Embryonic facial prominence (tissue), 1 donor: ENCODE data around the gene ZNF169.
"Not testable (repeated sequence)": the region's sequence is repeated elsewhere in the genome, so short reads cannot be mapped to it uniquely, and the experiment has no call there.

Source experiments
- DNase-seq: peaks from one replicate; pipeline ENCODE4 v3.0.0-alpha.2; 2016; ENCODE audit errors: extremely low spot score

Gene ZNF169

GRCh38 chr9:94286116-94286515 lies 27.0 kb downstream of the ZNF169 start:
- no peak for DNase-seq

- no peak for DNase-seq
These were observed 28.9 kb downstream of the ZNF169 start for GRCh38 chr9:94287877-94288513.

GRCh38 chr9:94289691-94290090 lies 30.6 kb downstream of the ZNF169 start:
- no peak for DNase-seq

GRCh38 chr9:94298949-94299599 lies 40.0 kb downstream of the ZNF169 start:
- no peak for DNase-seq

- DNase-seq, result no peak
These were observed 41.6 kb downstream of the ZNF169 start for GRCh38 chr9:94300470-94301301.

GRCh38 chr9:94301583-94301982 lies 42.5 kb downstream of the ZNF169 start:
- no peak for DNase-seq

GRCh38 chr9:94302426-94302825 lies 43.3 kb downstream of the ZNF169 start:
- no peak for DNase-seq

- DNase-seq, result no peak
These were observed 44.2 kb downstream of the ZNF169 start for GRCh38 chr9:94303321-94303720.

GRCh38 chr9:94315034-94315984 lies 56.2 kb downstream of the ZNF169 start:
- not testable (repeated sequence) for DNase-seq

GRCh38 chr9:94316236-94316635 lies 57.1 kb downstream of the ZNF169 start:
- not testable (repeated sequence) for DNase-seq

GRCh38 chr9:94317949-94318657 lies 59.0 kb downstream of the ZNF169 start:
- DNase-seq, result not testable (repeated sequence)

- DNase-seq, result not testable (repeated sequence)
These were observed 63.3 kb downstream of the ZNF169 start for GRCh38 chr9:94322342-94322940.

- DNase-seq, result not testable (repeated sequence)
These were observed 64.2 kb downstream of the ZNF169 start for GRCh38 chr9:94323153-94323798.

- not testable (repeated sequence) for DNase-seq
These were observed 66.5 kb downstream of the ZNF169 start for GRCh38 chr9:94325583-94325982.

GRCh38 chr9:94328544-94328943 lies 69.4 kb downstream of the ZNF169 start, which contains the start of gene NUTM2F:
Gene NUTM2F, minus strand, starts transcription at chr9:94328644. Its CDS starts 21 bp downstream, at chr9:94328623.
- DNase-seq, result not testable (repeated sequence)

GRCh38 chr9:94336445-94336844 lies 77.3 kb downstream of the ZNF169 start:
- DNase-seq, result not testable (repeated sequence)

GRCh38 chr9:94338723-94339122 lies 79.6 kb downstream of the ZNF169 start:
- DNase-seq, result not testable (repeated sequence)

- DNase-seq, result not testable (repeated sequence)
These were observed 80.6 kb downstream of the ZNF169 start for GRCh38 chr9:94339657-94340056.

- DNase-seq, result not testable (repeated sequence)
These were observed 81.7 kb downstream of the ZNF169 start for GRCh38 chr9:94340750-94341149.

- not testable (repeated sequence) for DNase-seq
These were observed 82.6 kb downstream of the ZNF169 start for GRCh38 chr9:94341703-94342102.
